Liver (tissue), 9 donors: ENCODE measurements around the gene CCDC178. TPM values are rescaled to one million over a fixed set of nuclear protein-coding genes. Genes with fewer than 3 reads are reported as not detected.

Source experiments
- DNase-seq: peaks from one replicate; pipeline ENCODE4 v3.0.0-alpha.2; 2017; ENCODE audit warnings: low spot score
- H3K27ac ChIP-seq, 2 donors: one replicate each; pipeline ENCODE4 v1.7.0; 2013; ENCODE audit warnings: inconsistent platforms in 2 of 2, low read length in 2 of 2, control low read depth in 1 of 2, low read depth in 1 of 2, mild to moderate bottlenecking in 1 of 2
- H3K27me3 ChIP-seq, 4 donors: one replicate each; pipeline versions ENCODE4 v1.6.1 to v1.7.0; 2013; ENCODE audit warnings: low read length in 3 of 4, inconsistent platforms in 1 of 4, mild to moderate bottlenecking in 1 of 4, moderate library complexity in 1 of 4; ENCODE audit not compliant: control insufficient read depth in 4 of 4, insufficient read depth in 4 of 4
- H3K36me3 ChIP-seq, 4 donors: one replicate each; pipeline versions ENCODE4 v1.6.1 to v1.7.0; 2013; ENCODE audit warnings: low read length in 3 of 4, mild to moderate bottlenecking in 3 of 4, low read depth in 1 of 4, moderate library complexity in 1 of 4; ENCODE audit not compliant: control insufficient read depth in 4 of 4, insufficient read depth in 3 of 4
- H3K4me1 ChIP-seq, 4 donors: one replicate each; pipeline versions ENCODE4 v1.6.1 to v1.7.0; 2013; ENCODE audit warnings: low read length in 3 of 4, mild to moderate bottlenecking in 3 of 4, moderate library complexity in 1 of 4; ENCODE audit not compliant: control insufficient read depth in 4 of 4, insufficient read depth in 4 of 4
- H3K4me3 ChIP-seq, 3 donors: one replicate each; pipeline versions ENCODE4 v1.6.1 to v1.7.0; 2013; ENCODE audit warnings: low read length in 3 of 3, control low read depth in 1 of 3, low read depth in 1 of 3, mild to moderate bottlenecking in 1 of 3
- H3K9ac ChIP-seq, 2 donors: one replicate each; pipeline ENCODE4 v1.7.0; 2013; ENCODE audit warnings: low read length in 2 of 2, mild to moderate bottlenecking in 2 of 2, moderate library complexity in 2 of 2, control low read depth in 1 of 2, low read depth in 1 of 2
- H3K9me3 ChIP-seq, 4 donors: one replicate each; pipeline versions ENCODE4 v1.6.1 to v1.7.0; 2013; ENCODE audit warnings: low read length in 3 of 4; ENCODE audit not compliant: control insufficient read depth in 4 of 4
- EGR1 ChIP-seq, 2 donors: IDR thresholded peaks; 2 replicates each; pipeline ENCODE4 v1.6.1; 2016 to 2018; ENCODE audit warnings: antibody characterized with exemption in 2 of 2, low read depth in 2 of 2
- FOXA1 ChIP-seq: IDR thresholded peaks from 2 replicates; pipeline ENCODE4 v1.6.1; 2016; ENCODE audit warnings: antibody characterized with exemption
- FOXA2 ChIP-seq: IDR thresholded peaks from 2 replicates; pipeline ENCODE4 v1.6.1; 2016; ENCODE audit warnings: antibody characterized with exemption
- GABPA ChIP-seq, 2 donors: IDR thresholded peaks in 1 of 2; conservative IDR thresholded peaks in 1 of 2; 2 replicates each; pipeline ENCODE4 v1.6.1; 2016; ENCODE audit warnings: antibody characterized with exemption in 2 of 2, mild to moderate bottlenecking in 1 of 2, moderate library complexity in 1 of 2
- HNF4A ChIP-seq, 2 donors: conservative IDR thresholded peaks; 2 replicates each; pipeline ENCODE4 v1.6.1; 2016; ENCODE audit warnings: antibody characterized with exemption in 2 of 2, mild to moderate bottlenecking in 2 of 2
- HNF4G ChIP-seq: IDR thresholded peaks from 2 replicates; pipeline ENCODE4 v1.6.1; 2016; ENCODE audit warnings: antibody characterized with exemption
- JUND ChIP-seq, 2 donors: IDR thresholded peaks; 2 replicates each; pipeline ENCODE4 v1.6.1; 2016; ENCODE audit warnings: antibody characterized with exemption in 2 of 2
- RAD21 ChIP-seq, 2 donors: IDR thresholded peaks; 2 replicates each; pipeline ENCODE4 v1.6.1; 2016; ENCODE audit warnings: antibody characterized with exemption in 2 of 2, mild to moderate bottlenecking in 2 of 2
- RXRA ChIP-seq, 2 donors: IDR thresholded peaks; 2 replicates each; pipeline ENCODE4 v1.6.1; 2017 to 2018; ENCODE audit warnings: antibody characterized with exemption in 2 of 2, mild to moderate bottlenecking in 1 of 2
- SP1 ChIP-seq: IDR thresholded peaks from 2 replicates; pipeline ENCODE4 v1.6.1; 2018; ENCODE audit warnings: antibody characterized with exemption, mild to moderate bottlenecking
- TAF1 ChIP-seq: conservative IDR thresholded peaks from 2 replicates; pipeline ENCODE4 v1.6.1; 2016; ENCODE audit warnings: antibody characterized with exemption, mild to moderate bottlenecking
- YY1 ChIP-seq: IDR thresholded peaks from 2 replicates; pipeline ENCODE4 v1.6.1; 2016; ENCODE audit warnings: antibody characterized with exemption, mild to moderate bottlenecking
- WGBS: extraction: QIAGEN DNeasy Blood & Tissue Kit; methylation state at CpG from one replicate; pipeline ENCODE4 v1.1.7; 2013; 5-methylcytosine and 5-hydroxymethylcytosine counted together
- polyA plus RNA-seq, 2 donors: library from polyadenylated mRNA; stranded (reverse) in 1 of 2; unstranded in 1 of 2; fragments of 200-250 nt in 1 of 2; fragments of >200 nt in 1 of 2; fragmentation: Nextera tagmentation in 1 of 2; extraction: Ambion mirVana in 1 of 2; gene quantifications; one replicate each; pipeline versions ENCODE4 v1.2.1 to v1.2.3, GENCODE V29; 2013 to 2015
- total RNA-seq, 2 donors: library from RNA; depleted of rRNA; stranded (reverse); fragments of >200 nt; gene quantifications; one replicate each; pipeline ENCODE4 v1.2.3, GENCODE V29; 2014
- TF ChIP-seq, protein P1 (sequence below): IDR thresholded peaks from 2 replicates; pipeline ENCODE4 v1.6.1; 2016; ENCODE audit warnings: antibody characterized with exemption
- TF ChIP-seq, protein P2 (sequence below): IDR thresholded peaks from 2 replicates; pipeline ENCODE4 v1.6.1; 2016; ENCODE audit warnings: antibody characterized with exemption
- TF ChIP-seq, protein P3 (sequence below): IDR thresholded peaks from 2 replicates; pipeline ENCODE4 v1.6.1; 2016; ENCODE audit warnings: antibody characterized with exemption, mild to moderate bottlenecking
- TF ChIP-seq, protein P4 (sequence below): IDR thresholded peaks from 2 replicates; pipeline ENCODE4 v1.6.1; 2016; ENCODE audit warnings: antibody characterized with exemption
- donor health status: healthy.
- donor health status: healthy.
- donor health status: healthy.
- donor health status: healthy.
- donor health status: healthy.

Gene CCDC178
- total and polyA plus RNA-seq, 4 donors = not detected

DNA sequence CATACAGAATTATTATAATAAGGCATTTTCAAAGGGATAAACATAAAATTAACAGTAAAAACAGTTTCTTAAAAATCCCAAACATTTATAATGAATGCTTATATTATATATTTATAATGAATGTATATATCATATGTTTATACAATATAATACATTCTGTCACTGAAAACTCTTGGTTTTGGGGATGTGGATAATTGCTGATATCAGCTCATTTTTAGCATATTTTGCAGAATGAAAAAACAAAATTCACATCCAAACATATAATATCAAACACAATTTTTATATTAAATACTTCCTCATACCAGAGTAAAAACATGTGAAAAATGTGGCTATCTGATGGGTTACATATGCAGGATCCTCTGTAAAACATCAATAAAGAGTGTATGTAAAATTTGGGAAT is 465.0 kb downstream of the CCDC178 start:
- Histone ChIP-seq H3K9ac (no peak overlapping the region), H3K36me3 (no peaks in the 10 kb centered on the region), H3K9me3 (no peaks in the 10 kb centered on the region), H3K27me3 (peaks cover 0 to 3% (median 0%) of the 10 kb centered on the region in 4 donors), H3K4me3 (no peak overlapping the region), H3K27ac (no peak overlapping the region), H3K4me1 (no peaks in the 10 kb centered on the region)
- TF ChIP-seq EGR1 (IDR thresholded peaks at IDR 0.05; ENCODE audit: low read depth in 2 of 2) = no peak
- TF ChIP-seq HNF4G = no peak
- TF ChIP-seq, protein P1, sequence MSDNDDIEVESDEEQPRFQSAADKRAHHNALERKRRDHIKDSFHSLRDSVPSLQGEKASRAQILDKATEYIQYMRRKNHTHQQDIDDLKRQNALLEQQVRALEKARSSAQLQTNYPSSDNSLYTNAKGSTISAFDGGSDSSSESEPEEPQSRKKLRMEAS = no peak
- TF ChIP-seq HNF4A (conservative IDR thresholded peaks at IDR 0.05) = no peak
- no peak for TF ChIP-seq TAF1
- TF ChIP-seq, protein P2, sequence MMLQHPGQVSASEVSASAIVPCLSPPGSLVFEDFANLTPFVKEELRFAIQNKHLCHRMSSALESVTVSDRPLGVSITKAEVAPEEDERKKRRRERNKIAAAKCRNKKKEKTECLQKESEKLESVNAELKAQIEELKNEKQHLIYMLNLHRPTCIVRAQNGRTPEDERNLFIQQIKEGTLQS = no peak
- TF ChIP-seq YY1 = no peak
- DNase-seq = no peak

DNA sequence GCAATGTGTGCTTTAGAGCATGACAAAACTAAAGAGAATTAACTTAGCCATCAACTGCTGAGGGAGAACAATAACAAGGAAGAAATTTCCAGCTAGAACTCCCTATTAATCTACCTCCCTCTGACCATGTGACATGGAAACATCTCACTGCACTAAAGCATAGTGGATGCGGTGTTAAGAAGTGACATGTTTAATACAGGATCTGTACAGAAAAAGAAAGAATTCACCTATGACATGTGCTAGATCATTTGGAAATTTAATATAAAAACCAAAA is 465.4 kb downstream of the CCDC178 start:
- no peak overlapping the region for H3K27ac ChIP-seq
- DNase-seq = no peak
- no peak for TF ChIP-seq SP1
- TF ChIP-seq JUND (IDR thresholded peaks at IDR 0.05) = no peak
- TF ChIP-seq GABPA (IDR thresholded peaks at IDR 0.05 in 1 of 2, conservative IDR thresholded peaks at IDR 0.05 in 1 of 2) = no peak
- no peak for TF ChIP-seq EGR1 (IDR thresholded peaks at IDR 0.05; ENCODE audit: low read depth in 2 of 2)
- TF ChIP-seq, protein P3, sequence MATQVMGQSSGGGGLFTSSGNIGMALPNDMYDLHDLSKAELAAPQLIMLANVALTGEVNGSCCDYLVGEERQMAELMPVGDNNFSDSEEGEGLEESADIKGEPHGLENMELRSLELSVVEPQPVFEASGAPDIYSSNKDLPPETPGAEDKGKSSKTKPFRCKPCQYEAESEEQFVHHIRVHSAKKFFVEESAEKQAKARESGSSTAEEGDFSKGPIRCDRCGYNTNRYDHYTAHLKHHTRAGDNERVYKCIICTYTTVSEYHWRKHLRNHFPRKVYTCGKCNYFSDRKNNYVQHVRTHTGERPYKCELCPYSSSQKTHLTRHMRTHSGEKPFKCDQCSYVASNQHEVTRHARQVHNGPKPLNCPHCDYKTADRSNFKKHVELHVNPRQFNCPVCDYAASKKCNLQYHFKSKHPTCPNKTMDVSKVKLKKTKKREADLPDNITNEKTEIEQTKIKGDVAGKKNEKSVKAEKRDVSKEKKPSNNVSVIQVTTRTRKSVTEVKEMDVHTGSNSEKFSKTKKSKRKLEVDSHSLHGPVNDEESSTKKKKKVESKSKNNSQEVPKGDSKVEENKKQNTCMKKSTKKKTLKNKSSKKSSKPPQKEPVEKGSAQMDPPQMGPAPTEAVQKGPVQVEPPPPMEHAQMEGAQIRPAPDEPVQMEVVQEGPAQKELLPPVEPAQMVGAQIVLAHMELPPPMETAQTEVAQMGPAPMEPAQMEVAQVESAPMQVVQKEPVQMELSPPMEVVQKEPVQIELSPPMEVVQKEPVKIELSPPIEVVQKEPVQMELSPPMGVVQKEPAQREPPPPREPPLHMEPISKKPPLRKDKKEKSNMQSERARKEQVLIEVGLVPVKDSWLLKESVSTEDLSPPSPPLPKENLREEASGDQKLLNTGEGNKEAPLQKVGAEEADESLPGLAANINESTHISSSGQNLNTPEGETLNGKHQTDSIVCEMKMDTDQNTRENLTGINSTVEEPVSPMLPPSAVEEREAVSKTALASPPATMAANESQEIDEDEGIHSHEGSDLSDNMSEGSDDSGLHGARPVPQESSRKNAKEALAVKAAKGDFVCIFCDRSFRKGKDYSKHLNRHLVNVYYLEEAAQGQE = no peak
- no peak overlapping the region for H3K9ac ChIP-seq
- peaks cover 0 to 3% (median 0%) of the 10 kb centered on the region in 4 donors for H3K27me3 ChIP-seq
- no peaks in the 10 kb centered on the region for H3K36me3 ChIP-seq
- H3K4me3 ChIP-seq = no peak overlapping the region
- 94% methylated on average over 1 of the region's 1 CpG for WGBS
- H3K9me3 ChIP-seq = no peaks in the 10 kb centered on the region
- H3K4me1 ChIP-seq = no peaks in the 10 kb centered on the region

DNA sequence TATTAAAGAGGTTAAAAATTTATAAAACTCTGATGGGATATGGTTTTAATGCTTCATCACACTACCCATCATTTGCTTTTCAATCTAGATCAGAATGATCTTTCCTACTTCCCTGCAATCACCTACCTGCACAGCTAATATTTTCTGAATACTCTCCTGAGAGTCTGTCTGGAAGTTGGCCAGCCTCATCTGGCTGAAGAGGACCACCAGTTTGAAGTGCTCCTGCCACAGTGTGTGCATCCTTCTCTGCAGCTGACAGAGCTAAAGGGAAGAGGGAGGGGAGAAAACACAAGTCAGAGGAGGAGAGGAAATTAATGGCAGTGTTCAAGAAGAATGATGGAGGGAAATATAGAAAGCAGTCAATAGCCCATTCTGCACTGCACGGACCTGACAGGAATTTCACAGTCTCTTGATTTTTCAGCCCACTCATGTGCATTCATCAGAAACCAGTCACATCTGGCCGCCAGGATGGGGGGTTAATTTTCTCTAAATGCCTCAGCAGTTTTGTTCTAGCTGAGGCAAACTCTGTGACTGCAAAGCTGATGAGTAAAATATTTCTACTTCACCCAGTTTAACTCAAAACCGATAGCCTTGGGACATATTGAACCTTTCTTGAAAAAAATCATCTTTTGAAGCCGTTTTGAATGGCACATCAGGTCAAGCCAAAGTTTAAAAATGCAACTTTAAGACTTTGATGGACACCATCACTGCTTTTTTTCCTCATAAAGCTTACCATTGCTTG is 465.9 kb downstream of the CCDC178 start:
- WGBS = 47% methylated on average over 4 of the region's 4 CpGs
- H3K4me1 ChIP-seq = no peaks in the 10 kb centered on the region
- TF ChIP-seq, protein P4, sequence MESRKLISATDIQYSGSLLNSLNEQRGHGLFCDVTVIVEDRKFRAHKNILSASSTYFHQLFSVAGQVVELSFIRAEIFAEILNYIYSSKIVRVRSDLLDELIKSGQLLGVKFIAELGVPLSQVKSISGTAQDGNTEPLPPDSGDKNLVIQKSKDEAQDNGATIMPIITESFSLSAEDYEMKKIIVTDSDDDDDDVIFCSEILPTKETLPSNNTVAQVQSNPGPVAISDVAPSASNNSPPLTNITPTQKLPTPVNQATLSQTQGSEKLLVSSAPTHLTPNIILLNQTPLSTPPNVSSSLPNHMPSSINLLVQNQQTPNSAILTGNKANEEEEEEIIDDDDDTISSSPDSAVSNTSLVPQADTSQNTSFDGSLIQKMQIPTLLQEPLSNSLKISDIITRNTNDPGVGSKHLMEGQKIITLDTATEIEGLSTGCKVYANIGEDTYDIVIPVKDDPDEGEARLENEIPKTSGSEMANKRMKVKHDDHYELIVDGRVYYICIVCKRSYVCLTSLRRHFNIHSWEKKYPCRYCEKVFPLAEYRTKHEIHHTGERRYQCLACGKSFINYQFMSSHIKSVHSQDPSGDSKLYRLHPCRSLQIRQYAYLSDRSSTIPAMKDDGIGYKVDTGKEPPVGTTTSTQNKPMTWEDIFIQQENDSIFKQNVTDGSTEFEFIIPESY = no peak
- TF ChIP-seq GABPA (IDR thresholded peaks at IDR 0.05 in 1 of 2, conservative IDR thresholded peaks at IDR 0.05 in 1 of 2) = no peak
- no peak for TF ChIP-seq FOXA1
- no peak for TF ChIP-seq RXRA (IDR thresholded peaks at IDR 0.05)
- no peak for TF ChIP-seq HNF4G
- TF ChIP-seq, protein P1 = no peak
- TF ChIP-seq, protein P2 = no peak
- no peak for TF ChIP-seq YY1
- TF ChIP-seq JUND (IDR thresholded peaks at IDR 0.05) = no peak
- no peak for TF ChIP-seq RAD21 (IDR thresholded peaks at IDR 0.05)
- no peak for TF ChIP-seq TAF1
- TF ChIP-seq EGR1 (IDR thresholded peaks at IDR 0.05; ENCODE audit: low read depth in 2 of 2) = no peak
- TF ChIP-seq, protein P3 = no peak
- TF ChIP-seq FOXA2 = no peak
- no peak overlapping the region for H3K27ac ChIP-seq
- no peaks in the 10 kb centered on the region for H3K36me3 ChIP-seq
- H3K9me3 ChIP-seq = no peaks in the 10 kb centered on the region
- no peak overlapping the region for H3K9ac ChIP-seq
- no peak overlapping the region for H3K4me3 ChIP-seq
- H3K27me3 ChIP-seq = peaks cover 0 to 3% (median 0%) of the 10 kb centered on the region in 4 donors
- no peak for DNase-seq
